Breast epithelium (tissue), 3 donors: ENCODE results near the gene NECTIN4.

Source experiments
- POLR2A ChIP-seq: fragments of 450-650 bp; IDR thresholded peaks from one replicate; pipeline ENCODE4 v1.6.1; 2016; ENCODE audit warnings: antibody characterized with exemption, mild to moderate bottlenecking, moderate library complexity
- POLR2AphosphoS5 ChIP-seq, 3 donors: sonication (generic); formaldehyde crosslinking; IDR thresholded peaks; one replicate each; pipeline ENCODE4 v1.6.1; 2017; ENCODE audit warnings: antibody characterized with exemption in 3 of 3
- TF ChIP-seq, protein P1 (sequence below), 3 donors: fragments of 450-650 bp; IDR thresholded peaks; one replicate each; pipeline ENCODE4 v1.5.1; 2016 to 2017; ENCODE audit warnings: antibody characterized with exemption in 3 of 3, mild to moderate bottlenecking in 3 of 3, moderate library complexity in 3 of 3

DNA sequence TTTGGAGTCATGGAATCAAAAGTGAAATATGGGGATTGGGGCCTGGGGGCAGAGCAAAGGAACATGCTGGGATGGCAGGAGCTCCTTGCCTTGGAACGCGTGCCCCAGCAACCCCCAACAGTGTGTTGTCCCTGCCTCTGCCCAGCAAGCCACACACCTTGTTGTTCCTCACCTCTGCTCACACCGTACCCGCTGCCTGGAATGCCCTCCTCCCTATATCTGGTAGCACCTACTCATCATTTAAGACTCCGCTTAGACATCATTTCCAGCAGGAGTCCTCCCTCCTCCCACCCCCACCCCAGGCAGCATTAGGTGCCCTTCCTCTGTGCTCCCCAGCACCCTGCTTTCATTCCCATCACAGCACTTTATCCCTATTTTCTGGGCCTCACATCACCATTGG is 7.8 kb downstream of the NECTIN4 start:
- TF ChIP-seq, protein P1, sequence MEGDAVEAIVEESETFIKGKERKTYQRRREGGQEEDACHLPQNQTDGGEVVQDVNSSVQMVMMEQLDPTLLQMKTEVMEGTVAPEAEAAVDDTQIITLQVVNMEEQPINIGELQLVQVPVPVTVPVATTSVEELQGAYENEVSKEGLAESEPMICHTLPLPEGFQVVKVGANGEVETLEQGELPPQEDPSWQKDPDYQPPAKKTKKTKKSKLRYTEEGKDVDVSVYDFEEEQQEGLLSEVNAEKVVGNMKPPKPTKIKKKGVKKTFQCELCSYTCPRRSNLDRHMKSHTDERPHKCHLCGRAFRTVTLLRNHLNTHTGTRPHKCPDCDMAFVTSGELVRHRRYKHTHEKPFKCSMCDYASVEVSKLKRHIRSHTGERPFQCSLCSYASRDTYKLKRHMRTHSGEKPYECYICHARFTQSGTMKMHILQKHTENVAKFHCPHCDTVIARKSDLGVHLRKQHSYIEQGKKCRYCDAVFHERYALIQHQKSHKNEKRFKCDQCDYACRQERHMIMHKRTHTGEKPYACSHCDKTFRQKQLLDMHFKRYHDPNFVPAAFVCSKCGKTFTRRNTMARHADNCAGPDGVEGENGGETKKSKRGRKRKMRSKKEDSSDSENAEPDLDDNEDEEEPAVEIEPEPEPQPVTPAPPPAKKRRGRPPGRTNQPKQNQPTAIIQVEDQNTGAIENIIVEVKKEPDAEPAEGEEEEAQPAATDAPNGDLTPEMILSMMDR (IDR thresholded peaks at IDR 0.05), result no peak
- no peak for TF ChIP-seq POLR2A
- TF ChIP-seq POLR2AphosphoS5 (IDR thresholded peaks at IDR 0.05), result no peak
